Measurements from ENCODE around the gene GPSM1.

DNA sequence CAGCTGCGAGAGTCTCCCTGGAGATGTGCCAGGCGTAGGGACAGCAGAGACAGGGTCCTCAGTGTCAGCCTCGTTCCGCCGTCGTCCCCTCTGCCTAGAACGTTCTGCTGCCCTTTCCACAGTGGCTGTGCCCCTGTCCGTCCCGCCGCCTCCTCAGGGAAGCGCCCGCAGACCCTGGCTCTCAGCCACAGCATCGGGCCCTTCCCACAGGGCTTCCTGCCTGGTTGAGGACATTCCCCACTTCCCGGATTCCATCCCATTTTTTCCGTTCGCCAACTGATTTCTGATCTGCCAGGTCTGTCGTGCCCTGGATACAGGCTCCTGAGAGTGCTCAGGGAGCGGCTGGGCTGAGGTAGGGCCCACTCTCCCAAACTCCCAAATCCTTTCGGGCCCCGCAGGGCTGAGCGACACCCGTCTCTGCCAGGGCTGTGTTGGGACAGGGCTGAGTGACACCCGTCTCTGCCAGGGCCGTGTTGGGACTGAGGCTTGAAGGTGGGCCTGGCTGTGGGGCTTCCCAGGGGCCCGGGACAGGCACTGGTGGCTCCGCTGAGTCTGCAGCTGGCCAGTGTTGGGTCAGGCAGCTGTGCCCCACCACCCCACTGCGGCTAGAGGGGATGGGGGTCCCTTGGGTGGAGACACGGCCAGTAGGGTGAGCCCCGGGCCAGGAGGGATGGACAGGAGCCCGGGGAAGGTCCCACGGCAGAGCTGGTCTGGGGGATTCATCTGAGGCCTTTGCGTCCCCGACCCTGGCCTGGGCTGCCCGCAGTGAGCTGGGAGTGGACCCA is 20.3 kb downstream of the GPSM1 start:
- TF ChIP-seq, protein P1, sequence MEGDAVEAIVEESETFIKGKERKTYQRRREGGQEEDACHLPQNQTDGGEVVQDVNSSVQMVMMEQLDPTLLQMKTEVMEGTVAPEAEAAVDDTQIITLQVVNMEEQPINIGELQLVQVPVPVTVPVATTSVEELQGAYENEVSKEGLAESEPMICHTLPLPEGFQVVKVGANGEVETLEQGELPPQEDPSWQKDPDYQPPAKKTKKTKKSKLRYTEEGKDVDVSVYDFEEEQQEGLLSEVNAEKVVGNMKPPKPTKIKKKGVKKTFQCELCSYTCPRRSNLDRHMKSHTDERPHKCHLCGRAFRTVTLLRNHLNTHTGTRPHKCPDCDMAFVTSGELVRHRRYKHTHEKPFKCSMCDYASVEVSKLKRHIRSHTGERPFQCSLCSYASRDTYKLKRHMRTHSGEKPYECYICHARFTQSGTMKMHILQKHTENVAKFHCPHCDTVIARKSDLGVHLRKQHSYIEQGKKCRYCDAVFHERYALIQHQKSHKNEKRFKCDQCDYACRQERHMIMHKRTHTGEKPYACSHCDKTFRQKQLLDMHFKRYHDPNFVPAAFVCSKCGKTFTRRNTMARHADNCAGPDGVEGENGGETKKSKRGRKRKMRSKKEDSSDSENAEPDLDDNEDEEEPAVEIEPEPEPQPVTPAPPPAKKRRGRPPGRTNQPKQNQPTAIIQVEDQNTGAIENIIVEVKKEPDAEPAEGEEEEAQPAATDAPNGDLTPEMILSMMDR (IDR thresholded peaks at IDR 0.05), result no peak
- TF ChIP-seq POLR2A (IDR thresholded peaks at IDR 0.05) (no peak), POLR2AphosphoS5 (IDR thresholded peaks at IDR 0.05; ENCODE audit: insufficient read depth in 1 of 2, low read depth in 1 of 2) (no peak)
